GM19238 (cell line): Measurements from ENCODE around the gene WDFY2.
"Not testable (repeated sequence)": the region's sequence is repeated elsewhere in the genome, so short reads cannot be mapped to it uniquely, and the experiment has no call there.

ENCODE experiments used
- DNase-seq: peaks from one replicate; pipeline ENCODE4 v3.0.0; 2011; ENCODE audit warnings: low spot score; ENCODE audit not compliant: insufficient read length

WDFY2 gene

DNA sequence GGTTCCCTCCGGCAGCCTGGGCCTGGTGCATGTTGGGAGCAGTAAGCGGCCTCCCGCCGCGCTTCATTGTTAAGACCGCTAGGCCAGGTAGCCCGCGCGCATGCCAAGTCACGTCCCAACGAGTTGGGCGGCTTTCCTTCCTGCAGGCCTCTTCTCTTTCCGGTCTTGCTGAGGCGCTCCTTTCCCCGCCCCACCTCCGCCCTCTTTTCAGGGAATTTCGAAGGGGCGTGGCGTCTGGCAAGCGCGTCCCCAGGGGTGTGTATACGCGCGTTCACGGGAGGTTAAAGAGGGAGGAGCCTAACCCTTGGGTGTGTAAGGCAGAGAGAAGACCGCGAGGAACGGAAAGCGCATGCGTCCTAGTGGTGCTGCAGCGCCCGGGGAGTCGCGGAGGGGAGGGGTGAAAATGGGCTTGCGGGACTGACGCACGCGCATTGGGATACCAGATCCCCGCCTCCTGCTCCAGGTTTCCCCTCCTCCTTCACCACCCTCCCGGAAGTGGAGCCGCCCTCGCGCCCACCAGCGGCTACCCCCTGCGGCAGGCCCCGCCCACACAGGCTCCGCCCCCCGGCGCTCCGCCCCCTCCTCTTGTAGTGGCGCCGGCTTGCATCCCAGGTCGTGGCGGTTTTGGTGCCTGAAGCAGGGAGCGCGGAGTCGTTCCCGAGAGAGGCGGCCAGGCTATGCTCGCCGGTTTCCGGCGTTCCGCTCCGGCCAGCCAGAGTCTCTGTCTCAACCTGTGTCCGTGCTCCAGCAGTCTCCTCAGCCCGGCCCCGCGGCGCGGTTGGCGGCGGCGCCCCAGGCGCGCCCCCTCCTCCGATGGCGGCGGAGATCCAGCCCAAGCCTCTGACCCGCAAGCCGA lies at the start of gene WDFY2:
WDFY2 (plus strand) TSS at position 588 of the 856 bp plus-strand sequence; CDS start at position 814, 226 bp downstream.
- peak; percentile 79 for DNase-seq

- DNase-seq: no peak
Observed at GRCh38 chr13:51538591-51539179, 45.6 kb upstream of the WDFY2 start.

- DNase-seq: no peak
Observed at GRCh38 chr13:51539887-51540286, 44.4 kb upstream of the WDFY2 start.

GRCh38 chr13:51541037-51541436 lies 43.2 kb upstream of the WDFY2 start:
- no peak for DNase-seq

DNA sequence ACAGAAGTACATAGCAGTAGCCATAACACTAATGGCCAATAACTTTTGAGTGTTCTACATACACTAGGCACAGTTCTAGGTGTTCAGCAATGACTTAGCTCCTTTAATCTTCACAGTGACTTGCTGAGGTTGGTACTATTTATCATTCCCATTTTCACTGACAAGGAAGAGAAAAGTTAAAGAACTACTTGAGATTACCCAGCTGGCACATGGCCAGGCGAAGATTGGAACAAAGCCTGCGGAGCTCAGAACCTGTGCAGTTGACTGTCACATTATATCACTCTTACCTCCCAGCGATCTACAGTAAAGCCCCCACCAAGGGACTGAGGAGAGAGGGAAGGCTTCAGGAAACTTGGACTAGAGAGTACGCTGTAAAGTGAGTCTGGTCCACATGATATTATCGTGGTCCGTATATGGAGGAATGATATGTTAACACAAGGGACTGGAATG lies 42.4 kb upstream of the WDFY2 start:
- DNase-seq: no peak

GRCh38 chr13:51542346-51543242 lies 41.7 kb upstream of the WDFY2 start:
- no peak for DNase-seq

GRCh38 chr13:51545446-51545845 lies 38.8 kb upstream of the WDFY2 start:
- not testable (repeated sequence) for DNase-seq

DNA sequence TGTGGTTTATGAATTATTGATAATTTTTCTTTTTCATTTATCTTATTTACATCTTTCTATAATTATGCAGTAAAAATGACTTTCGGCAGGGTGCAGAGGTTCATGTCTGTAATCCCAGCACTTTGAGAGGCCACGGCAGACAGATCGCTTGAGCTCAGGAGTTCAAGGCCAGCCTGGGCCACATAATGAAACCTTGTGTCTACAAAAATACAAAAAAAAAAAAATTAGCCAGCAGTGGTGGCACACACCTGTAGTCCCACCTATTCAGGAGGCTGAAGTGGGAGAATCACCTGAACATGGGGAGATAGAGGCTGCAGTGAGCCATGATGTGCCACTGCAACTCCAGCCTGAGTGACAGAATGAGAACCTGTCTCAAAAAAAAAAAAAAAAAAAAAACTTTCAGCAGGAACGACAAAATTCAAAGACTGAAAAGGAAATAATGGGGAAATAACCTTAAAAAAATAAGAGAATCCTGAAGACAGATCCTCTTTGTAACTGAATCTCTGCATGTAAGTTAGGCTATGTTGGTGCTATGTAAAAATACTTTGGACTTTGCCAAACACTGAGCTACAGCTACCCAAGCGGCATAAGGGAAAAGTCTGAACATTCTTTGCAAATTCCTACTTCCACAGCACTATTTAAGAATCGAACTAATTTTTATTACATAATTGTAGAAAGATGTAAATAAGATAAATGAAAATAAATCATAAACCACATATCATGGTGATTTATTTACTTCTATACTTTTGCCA lies 36.7 kb upstream of the WDFY2 start:
- DNase-seq: no peak

DNA sequence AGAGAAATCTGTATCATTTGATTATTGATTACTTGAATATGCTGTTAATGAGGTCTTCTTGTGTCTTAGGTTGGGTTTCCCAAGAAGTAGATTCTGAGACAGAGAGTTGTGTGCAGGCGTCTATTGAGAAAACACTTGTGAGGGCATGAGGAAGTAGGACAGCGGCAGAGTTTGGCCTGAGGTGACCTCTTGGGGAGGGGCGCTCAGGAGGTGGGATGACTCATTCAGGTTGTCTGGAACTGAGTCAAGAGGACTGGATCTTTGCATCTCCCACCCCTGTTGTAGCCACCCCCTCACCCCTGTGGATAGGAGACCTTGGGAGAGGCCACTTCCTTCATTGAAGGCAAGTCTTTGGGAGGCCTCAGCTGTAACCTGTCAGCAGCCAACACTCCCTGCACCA lies 35.2 kb upstream of the WDFY2 start:
- DNase-seq: no peak

GRCh38 chr13:51549593-51549992 lies 34.7 kb upstream of the WDFY2 start:
- no peak for DNase-seq

- no peak for DNase-seq
Observed at GRCh38 chr13:51550151-51550550, 34.1 kb upstream of the WDFY2 start.

DNA sequence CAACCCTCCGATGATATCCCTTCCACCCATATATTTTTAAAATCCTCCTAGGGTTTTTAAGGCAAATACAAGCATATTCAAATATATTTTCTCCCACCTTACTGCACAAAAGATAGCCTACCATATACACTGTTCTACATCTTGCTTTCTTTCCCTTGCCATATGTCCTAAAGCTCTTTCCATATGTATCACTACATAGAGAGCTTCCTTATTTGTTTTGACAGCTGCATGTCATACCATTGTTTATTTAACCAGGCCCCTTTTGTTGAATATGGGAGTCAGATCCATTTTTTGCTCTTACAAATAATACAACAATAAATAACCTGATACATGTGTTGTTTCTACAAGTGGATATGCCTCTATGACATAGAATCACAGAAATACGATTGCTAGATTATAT lies 32.8 kb upstream of the WDFY2 start:
- no peak for DNase-seq

GRCh38 chr13:51552027-51552426 lies 32.2 kb upstream of the WDFY2 start:
- DNase-seq: no peak

DNA sequence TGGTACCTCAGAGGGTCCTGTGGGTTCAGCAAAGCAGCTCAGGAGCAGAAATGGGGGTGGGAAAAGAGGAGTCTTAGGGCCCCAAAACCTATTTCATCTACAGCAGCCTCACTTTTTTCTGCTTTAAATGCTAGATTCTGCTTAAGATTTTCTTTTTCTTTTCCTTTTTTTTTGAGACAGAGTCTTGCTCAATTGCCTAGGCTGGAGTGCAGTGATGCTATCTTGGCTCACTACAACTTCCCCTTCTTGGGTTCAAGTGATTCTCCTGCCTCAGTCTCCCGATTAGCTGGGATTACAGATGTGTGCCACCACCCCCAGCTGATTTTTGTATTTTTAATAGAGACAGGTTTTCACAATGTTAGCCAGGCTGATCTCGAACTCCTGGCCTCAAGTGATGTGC lies 30.7 kb upstream of the WDFY2 start:
- DNase-seq: no peak

GRCh38 chr13:51556740-51557139 lies 27.5 kb upstream of the WDFY2 start:
- DNase-seq: no peak

- DNase-seq: no peak
Observed at GRCh38 chr13:51557438-51557837, 26.8 kb upstream of the WDFY2 start.

DNA sequence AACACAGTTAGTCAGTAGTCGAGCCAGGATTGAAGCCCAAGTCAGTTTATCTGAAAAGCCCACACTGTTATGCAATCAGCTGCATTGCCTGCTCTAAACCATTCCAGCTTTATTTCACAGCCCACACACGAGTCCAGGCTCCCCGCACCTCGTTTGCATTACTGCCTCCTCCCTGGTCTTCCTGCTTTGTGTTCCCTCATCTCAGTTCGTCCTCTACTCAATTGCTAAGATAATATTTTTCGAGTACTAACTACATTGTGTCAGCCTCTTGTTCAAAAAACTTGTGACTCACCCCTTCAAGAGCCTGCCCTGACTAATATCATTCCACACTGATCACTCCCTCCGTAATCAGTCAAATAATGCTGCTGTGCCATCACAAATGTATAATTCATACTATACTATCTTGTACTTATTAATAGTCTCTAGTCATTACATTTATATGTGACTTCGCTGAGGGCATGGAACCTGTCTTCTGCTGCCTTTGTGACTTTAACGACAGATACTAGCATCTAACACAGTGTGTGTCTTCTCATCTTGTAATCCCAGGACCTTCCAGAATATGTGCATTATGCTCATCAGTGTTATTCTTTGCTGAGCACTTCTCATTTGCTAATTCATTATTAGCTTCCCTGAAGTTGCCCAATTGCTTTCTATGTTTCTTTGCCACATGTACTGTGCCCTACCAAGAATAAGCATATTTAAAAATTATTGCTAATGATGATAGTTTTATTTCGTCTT lies 26.2 kb upstream of the WDFY2 start:
- no peak for DNase-seq

DNA sequence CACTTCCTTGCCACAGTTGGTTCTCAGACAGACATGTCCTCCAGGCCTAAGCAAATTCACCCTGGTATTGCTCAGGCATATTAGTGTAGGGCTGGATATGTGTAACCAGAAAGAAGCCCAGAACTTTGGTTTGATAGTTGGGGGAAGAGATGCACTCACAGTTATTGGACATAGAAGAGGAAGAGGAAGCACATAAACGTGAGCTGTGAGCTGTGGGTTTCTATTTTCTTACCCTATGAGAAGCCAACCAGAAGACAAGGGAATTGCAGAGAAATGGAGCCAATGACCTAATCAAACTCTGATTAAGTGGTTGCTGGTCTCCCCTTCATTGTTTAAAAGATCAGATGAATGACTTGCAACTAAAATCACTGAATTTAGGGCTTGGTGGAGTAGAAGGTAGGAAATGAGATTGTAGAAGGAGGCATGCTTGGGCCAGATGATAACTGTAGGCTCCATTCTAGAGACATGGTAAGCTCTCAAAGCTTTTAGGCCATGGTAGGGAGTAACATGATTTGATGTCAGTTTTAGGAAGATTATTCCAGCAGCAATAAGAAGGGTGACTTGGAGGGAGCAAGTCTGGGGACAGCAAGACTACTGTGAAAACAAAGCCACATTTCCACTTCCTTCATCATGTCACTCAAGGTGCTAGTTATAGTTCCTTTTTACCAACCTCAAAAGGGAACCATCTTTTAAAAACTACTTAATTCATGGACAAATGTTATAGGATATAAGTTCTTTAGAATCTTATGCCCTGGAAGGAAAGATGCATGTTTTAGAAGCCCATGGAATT lies 24.1 kb upstream of the WDFY2 start:
- DNase-seq: no peak

- peak; percentile 28 for DNase-seq
Observed at GRCh38 chr13:51562011-51562671, 22.1 kb upstream of the WDFY2 start.
